GM18868 (cell line): Measurements from ENCODE around the gene C2orf78.
A peak's percentile ranks its signal among the peaks of the same experiment; 100 is the strongest.
"Not testable (repeated sequence)": the region's sequence is repeated elsewhere in the genome, so short reads cannot be mapped to it uniquely, and the experiment has no call there.

Experiments used
- ATAC-seq: cut with Tn5 transposase; IDR thresholded peaks from one replicate; pipeline ENCODE4 v1.9.1; 2021; ENCODE audit warnings: mild to moderate bottlenecking, moderate library complexity; ENCODE audit not compliant: unreplicated experiment

The C2orf78 gene, protein sequence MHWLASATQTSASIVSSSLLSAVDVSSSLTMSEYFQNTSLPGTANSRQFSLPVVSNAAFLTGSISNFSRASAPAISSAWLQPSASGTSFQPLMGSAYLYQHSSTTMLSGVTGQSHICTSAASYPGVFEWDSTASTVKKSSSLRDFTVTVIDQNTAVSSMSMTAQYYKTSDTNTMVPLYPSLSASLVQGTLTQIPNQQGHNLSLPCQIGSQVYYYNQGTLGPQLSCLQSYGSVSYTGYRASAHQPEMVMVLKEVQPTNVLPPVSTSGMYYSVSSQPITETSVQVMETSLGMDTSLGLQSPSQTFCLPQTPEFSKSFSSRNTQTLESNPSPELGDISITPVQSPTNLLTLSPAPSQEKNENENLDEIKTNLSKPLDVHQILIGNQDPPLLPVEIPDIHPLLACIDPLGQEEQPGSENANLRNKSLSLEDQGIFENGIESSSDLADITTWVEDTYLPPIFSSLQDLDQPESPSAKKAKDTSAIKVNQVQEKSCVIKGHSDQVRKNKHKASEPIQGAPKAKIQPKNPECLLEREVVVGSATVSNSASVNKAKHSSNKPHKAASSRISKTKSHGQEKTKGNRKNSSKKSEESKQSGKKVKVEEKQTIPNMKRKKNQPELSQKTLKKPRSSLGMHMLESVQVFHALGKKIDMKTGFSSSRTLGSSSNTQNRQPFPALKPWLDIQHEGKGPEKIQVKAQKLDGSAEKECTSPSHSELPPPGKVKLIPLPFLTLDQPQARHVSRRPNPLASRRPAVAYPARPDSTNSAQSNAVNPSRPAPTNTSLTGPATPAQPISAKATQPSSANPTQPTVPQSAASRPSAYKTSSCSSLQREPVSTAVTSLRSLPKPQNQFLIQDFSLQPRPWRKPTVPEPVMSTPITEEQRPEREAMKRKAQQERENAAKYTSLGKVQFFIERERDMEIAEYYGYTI

DNA sequence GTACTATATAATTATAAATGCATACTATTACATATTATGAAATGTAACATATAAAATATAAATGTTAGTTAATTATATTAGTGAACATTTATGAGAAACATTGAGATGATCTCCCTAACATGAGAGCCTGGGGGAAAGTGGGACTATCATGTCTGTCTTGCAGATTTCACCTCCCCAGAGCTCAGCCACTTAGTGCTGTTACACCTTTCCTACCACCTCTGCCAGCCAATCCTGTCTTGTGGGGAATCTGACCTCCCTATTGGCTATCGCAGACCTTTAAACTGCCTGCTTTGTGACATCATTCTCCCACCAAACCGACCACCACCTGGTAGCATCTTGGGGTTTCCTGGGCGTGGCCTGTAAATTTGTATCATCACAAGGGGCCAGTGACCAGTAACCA, at the start of gene C2orf78:
TSS of gene C2orf78 (plus strand) at position 301 of the 400 bp plus-strand sequence. CDS start 127 bp downstream, outside the sequence.
- ATAC-seq, result not testable (repeated sequence)

DNA sequence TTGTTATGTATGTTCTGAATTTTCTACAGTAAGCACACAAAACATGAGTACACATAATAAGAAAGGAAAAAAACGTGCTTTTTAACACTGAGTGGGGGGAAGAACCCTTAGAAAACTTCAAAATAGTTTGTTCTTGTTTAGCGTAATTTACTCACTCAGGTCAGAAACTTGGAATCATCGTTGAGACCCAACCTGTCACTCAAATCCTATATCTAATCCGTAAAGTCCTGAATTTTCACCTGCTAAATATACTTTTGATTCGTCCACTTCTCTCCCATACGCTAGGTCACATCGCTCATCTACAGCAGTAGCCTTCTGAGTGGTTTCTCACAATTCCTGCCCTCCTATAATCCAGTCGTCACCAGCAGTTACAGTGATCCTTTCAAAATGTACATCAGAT, 47.6 kb upstream of the C2orf78 start:
- no peak for ATAC-seq

DNA sequence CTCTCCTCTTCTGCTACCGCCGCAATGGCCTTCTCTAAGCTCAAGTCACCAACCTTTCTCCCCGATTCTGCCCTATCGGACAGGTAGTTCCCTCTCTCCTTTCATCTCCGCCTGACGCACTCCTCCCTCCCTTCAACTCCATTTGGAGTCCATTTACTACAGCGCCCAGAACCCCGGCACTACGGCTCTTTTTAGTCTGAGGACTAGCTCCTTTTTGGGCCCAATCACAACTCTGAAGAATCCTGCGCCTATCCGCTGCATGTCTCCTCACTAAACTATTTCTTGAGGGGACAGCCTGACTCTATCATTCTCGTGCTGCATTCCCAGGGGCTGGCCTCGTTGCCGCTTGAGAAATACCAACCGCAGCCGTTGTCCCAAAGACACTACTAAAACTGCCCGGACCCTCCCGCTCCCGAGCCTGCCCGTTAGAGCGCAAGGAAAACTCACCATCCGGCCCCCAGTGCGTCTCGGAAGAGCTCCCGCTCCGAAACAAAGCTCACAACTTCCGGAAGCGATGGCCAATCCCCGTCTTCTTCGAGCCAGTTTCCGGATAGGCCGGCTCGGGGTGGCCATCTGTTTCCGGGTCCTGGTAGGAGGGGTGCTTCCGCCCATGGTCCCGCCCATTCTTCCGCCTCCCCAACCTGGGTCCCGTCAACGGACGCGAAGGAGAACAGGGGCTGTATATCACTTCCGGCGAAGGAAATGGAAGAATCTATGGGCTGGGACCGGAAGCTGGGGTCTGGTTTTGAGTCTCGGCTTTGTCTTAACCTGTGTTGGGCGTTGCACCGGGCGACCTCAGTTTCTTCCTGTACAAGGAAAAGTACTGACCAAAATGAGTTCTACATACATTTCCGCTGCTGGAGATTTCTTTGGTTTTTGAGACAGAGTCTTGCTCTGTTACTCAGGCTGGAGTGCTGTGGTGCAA, 46.9 kb upstream of the C2orf78 start, which contains the start of gene TPRKB:
TSS of gene TPRKB (minus strand) at position 491 of the 925 bp plus-strand sequence. CDS start 2,776 bp downstream, outside the sequence.
- peak; percentile 98 for ATAC-seq

DNA sequence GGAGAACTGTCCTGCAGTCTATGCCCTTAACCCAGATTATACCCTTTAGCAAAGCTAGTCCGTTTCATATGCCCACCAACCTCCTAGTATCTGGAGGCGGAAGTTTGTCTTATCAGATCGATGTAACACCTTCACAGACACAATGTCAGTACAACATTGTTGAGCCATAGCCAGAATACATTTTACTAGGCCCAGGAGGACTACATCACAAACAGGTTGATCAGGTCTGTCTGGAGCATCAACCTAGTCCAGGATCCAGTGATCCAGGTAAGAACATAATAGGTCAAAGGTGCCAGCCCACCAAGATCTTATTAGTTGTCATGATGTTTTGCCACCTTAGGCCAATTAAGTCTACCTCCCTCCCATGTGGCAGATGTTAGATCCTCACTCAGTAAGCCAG, 44.9 kb upstream of the C2orf78 start:
- no peak for ATAC-seq

DNA sequence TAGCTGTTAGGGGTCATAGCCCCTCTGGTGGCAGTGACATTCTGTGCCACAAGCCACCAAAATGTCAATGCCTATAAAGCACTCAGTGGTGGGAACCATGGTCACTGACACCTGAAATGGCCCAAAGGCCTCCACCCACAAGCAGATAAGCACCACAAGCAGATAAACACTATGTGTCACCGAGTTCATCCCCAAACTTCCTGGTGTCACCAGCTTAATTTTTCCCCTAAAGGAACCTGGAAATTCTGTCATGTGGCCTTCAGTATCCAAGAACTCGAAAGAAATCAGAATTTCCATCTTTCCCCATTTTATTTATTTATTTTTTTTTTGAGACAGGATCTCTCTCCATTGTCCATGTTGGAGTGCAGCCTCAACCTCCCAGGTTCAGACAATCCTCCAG, 43.2 kb upstream of the C2orf78 start:
- ATAC-seq, result no peak

DNA sequence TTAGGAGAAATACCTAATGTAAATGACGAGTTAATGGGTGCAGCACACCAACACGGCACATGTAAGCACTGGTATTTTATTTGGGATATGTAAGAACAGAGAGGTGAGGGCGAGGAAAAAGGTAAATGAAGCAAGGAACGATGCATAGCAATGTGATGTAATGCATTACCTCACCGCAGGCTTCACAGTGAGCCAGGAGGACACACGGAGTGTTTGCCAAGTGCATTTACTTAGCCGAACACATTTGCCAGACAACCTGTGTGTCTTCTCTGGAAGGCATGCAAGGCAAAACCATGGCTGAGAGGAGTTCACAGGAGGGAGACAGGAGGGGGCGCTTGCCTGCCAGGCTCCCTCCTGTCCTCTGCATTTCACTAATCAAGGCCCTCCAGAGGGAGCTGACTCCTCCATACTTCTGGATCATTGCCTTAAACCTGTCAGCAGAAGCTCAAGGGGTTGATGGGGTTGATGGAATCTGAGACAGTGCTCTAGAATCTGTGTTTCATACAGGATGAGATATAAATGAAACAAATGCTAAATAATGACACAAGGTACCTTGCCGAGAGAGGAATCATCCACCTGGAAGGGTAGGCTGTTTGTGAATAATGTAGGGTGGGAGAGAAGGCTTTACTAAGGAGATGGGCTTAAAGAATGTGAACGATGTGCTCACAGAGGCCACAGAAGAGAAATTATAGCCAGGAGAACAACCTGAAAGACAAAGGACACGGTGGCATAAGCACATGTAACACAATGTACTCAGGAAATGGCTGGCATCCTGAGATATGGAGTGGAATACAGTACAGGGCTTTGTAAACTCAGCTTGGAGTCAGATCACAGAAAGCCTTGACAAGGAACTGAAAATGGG, 37.7 kb upstream of the C2orf78 start:
- no peak for ATAC-seq

DNA sequence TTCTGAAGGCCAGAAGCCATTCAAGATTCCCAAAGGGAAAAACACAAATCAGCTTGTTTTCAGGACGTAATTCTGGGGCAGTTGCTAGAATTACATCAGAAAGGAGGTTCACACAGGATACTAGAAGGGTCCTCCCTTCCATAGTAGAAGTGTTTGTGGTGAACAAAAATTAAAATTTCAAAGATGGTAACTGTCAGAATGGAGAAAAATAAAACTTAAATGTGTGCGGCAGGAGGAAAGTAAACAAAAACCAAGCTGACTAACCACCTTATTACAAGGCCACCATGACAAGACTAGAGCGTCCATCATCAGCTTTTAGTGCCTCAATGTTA, 37.1 kb upstream of the C2orf78 start:
- no peak for ATAC-seq

DNA sequence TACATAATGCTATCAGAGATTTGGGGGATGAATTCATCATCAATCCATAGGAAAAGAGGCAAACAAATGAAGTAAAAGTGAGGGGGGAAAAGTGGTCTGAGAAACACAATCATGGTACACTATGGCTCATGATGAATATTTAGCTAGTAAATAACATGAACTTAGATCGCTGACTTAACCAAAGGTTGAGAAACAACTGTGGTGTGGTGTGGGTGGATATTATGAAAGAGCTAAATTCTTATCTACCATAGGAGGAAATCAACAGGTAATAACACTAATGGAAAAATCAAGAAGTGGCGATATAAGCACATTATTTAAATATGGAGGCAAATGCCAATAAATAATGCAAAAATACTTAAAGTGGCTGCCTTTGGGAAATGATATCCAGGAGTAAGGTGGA, 34.7 kb upstream of the C2orf78 start:
- ATAC-seq, result no peak

DNA sequence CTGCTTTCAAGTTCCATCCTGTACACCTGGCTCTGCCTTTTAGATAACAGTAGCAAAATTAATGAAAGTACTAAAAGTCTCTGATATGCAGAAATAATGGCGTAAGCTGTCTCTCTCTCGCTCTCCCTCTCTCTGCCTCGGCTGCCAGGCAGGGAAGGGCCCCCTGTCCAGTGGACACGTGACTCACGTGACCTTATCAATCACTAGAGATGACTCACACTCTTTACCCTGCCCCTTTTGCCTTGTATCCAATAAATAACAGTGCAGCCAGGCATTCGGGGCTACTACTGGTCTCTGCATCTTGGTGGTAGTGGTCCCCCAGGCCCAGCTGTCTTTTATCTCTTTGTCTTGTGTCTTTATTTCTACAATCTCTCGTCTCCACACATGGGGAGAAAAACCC, 29.7 kb upstream of the C2orf78 start:
- not testable (repeated sequence) for ATAC-seq

DNA sequence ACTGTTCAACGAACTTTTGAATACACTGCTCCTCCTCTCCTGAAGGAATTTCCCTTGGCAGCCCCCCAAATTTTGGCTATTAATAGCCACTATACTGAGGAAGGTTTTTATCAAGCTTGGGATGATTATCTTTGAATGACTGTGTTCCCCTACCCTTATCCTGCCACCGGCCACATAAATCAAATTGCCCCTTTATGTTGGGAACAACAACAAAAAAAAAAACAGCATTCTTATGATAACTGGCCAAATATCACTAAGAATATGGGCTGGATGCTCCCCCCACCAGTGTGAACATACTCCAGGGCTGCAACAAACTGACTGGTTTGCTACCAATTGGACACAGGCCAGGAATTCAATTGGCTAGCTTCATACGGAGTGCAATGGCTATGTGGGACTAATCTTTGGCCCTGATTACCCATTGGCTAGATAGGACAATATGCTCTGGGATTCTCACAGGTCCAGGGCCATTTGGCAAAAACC, 24.7 kb upstream of the C2orf78 start:
- ATAC-seq, result no peak

DNA sequence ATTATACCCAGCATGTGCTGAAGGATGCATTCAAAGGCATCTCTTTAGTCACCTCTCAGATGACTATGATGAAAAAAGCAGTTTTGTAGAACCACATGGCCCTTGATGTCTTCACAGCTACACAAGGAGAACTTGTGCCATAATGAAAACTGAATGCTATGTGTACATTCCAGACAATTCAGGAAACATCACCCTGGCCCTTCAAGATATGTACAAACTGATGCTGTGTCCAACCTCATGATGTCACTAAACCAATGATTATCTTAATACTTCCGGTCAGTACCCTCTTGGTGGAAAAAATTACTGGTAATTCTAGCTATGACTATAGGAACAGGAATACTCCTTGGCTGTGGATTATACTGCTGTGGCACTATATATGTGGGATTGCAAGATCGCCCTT, 24.1 kb upstream of the C2orf78 start:
- ATAC-seq, result no peak

DNA sequence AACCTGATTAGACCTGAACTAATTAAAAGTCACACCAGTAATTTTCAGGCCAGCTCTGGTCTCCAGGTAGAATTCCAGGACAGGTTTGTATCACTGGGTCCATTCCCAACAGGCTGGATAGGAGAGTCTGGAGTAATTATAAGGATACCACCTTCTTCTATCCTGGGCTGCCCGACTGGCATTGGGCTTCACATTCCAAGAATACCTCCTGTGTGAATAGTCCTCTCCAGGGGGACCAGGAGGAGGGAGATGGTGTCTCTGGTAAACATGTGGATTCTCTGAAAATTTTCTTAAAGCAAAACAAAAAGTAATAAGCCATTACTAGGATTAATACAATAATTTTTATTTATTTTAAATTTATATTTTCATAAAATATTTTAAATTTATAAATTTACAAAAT, 21.4 kb upstream of the C2orf78 start:
- ATAC-seq, result no peak

DNA sequence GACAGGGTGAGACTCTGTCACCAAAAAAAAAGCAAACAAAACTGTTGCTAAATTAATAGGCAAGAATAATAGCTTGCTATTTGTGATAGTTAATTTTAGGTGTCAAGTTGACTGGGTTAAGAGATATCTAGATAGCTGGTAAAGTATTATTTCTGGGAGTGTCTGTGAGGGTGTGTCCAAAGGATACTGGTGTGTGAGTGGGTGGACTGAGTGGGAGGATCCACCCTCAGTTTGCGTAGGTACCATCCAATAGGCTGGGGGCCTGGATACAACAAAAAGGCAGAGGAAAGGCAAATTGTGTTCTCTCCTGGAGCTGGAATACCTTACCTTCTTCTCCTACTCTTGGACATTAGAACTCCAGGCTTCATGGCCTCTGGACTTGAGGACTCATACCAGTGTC, 19.0 kb upstream of the C2orf78 start:
- ATAC-seq, result no peak

DNA sequence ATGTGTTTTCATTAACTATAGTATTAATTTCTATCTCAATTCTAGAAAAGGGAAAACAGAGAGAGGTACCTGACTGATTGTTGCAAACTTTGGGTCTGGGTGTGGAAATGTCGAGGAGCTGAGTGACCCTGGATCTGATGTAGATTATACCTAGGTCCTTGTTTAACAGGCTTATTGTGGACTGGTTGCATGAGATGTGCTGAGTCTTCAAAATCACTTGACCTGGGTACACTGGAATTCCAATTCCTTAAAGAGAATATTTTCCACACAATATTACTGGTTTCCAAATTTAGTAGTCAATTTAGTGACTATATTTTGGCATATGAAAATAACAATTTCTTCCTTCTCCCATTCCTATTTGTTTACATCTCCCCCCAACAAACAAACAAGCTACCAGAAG, 17.6 kb upstream of the C2orf78 start:
- ATAC-seq, result no peak

DNA sequence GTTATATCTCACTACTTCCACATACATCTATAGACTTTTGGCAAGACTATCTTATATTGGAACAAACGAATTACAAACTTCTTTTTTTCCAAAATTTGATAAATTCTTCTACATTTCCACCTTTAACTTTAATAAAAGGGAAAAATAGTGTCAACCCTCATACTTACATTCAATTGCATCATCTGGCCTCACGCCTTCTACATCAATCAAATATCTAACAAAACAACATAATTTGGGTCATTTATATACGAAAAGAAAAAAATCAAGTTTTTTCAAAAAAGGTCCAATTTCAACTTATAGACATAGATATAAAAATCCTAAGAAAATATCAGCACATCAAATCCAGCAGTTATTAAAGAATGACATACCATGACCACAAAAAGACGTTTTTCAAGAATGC, 17.0 kb upstream of the C2orf78 start:
- ATAC-seq, result no peak

DNA sequence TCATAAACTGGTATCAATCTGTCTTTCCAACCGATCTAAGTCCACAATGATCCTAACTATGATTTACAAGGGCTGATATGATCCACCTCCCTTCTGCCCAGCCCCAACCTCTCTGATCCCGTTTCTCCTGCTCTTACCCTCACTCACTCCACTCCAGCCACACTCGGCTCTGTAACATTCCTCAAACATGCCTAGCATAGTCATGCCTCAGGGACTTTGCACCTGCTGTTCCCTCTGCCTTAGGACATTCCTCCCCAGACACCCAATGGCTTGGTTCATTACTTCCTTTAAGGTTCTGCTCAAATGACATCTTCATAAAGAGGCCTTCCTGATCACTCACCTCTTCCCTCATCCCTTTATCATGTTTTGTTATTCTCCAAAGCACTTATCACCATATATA, 13.3 kb upstream of the C2orf78 start:
- ATAC-seq, result no peak

DNA sequence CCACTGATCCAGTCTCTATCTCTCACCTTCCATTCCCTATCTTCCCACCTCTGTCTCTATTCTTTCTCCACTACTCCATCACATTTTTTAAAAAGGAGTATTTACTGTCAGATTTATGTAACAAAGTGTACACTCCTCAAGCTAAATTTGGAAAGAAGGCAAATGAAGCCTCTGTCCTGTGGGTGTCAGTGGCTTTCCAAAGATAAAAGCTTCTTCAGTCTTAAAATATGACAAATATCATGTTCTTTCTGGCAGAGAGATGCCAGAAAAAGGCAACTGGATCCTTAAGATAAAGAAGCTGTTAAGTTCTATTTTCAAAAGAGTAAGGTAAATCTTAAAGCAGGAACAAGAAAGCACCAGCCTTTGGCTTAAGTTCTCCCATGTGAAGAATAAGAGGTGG, 11.2 kb upstream of the C2orf78 start:
- no peak for ATAC-seq

DNA sequence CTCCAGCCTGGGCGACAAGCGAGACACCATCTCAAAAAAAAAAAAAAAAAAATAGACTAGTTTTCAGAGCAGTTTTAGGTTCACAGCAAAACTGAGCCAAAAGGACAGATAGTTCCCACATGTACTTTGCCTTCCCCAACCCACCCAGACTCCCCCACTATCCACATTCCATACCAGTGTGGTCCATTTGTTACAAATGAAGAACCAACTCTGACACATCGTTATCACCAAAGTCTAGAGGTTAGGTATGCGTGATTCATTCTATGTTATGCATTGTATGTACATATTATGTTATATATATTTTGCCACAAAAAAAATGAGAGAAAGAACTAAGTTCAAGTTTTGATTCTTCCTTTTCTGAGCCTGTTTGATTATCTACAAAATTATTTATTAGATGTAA, 7.6 kb upstream of the C2orf78 start:
- no peak for ATAC-seq

DNA sequence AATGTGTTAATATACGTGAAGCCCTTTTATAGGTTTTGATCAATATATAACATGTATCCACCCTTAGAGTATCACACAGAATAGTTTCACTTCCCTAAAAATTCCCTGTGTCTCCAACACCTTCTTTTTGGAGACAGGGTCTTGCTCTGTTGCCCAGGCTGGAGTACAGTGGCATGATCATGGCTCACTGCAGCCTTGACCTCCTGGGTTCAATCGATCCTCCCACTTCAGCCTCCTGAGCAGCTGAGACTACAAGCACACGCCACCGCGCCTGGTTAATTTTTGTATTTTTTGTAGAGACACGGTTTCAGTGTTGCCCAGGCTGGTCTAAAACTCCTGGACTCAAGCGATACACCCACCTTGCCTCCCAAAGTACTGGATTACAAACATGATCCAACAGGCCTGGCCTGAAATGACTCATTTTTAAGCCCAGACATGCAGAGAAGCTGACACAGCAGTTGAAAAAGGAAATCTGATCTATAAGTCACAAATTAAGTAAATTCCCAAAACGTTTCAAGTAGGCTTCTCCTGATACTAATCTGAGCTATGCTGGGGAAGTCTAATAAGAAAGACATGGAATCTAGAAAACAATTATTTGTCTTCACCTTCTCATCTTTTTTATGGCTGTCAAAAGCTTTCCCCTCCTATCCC, 7.0 kb upstream of the C2orf78 start:
- ATAC-seq, result no peak
